CD1c-positive myeloid dendritic cell (primary cell): ENCODE results near the gene DNAJB5.

ENCODE experiments used
- DNase-seq: peaks from one replicate; pipeline ENCODE4 v3.0.0-alpha.2; 2016; ENCODE audit errors: extremely low spot score

Gene DNAJB5

GRCh38 chr9:34984049-34984448 is 5.5 kb upstream of the DNAJB5 start:
- peak; percentile 21 for DNase-seq

- DNase-seq, result peak; percentile 69
These were observed 4.1 kb upstream of the DNAJB5 start for GRCh38 chr9:34985311-34985899.

GRCh38 chr9:34986540-34987047 is 3.0 kb upstream of the DNAJB5 start:
- DNase-seq, result peak; percentile 98

- DNase-seq, result peak; percentile 24
These were observed 2.2 kb upstream of the DNAJB5 start for GRCh38 chr9:34987160-34987901.

GRCh38 chr9:34988218-34989002 is 1.1 kb upstream of the DNAJB5 start:
- peak; percentile 77 for DNase-seq

- peak; percentile 70 for DNase-seq
These were observed 546 bp downstream of the DNAJB5 start for GRCh38 chr9:34989946-34990635.

GRCh38 chr9:34990908-34991606 is 1.5 kb downstream of the DNAJB5 start:
- DNase-seq, result no peak

GRCh38 chr9:34991607-34992375 is 2.2 kb downstream of the DNAJB5 start:
- DNase-seq, result no peak

GRCh38 chr9:34992376-34992951 is 2.9 kb downstream of the DNAJB5 start:
- DNase-seq, result peak; percentile 84

- peak; percentile 85 for DNase-seq
These were observed 4.1 kb downstream of the DNAJB5 start for GRCh38 chr9:34993502-34994259.

- peak; percentile 28 for DNase-seq
These were observed 4.8 kb downstream of the DNAJB5 start for GRCh38 chr9:34994260-34994899.

- no peak for DNase-seq
These were observed 5.5 kb downstream of the DNAJB5 start for GRCh38 chr9:34994900-34995669.

GRCh38 chr9:34995670-34996060 is 6.1 kb downstream of the DNAJB5 start:
- peak; percentile 5 for DNase-seq

GRCh38 chr9:34996181-34996904 is 6.8 kb downstream of the DNAJB5 start:
- DNase-seq, result no peak

- no peak for DNase-seq
These were observed 7.3 kb downstream of the DNAJB5 start for GRCh38 chr9:34996905-34997279.

GRCh38 chr9:34997379-34997781 is 7.8 kb downstream of the DNAJB5 start:
- no peak for DNase-seq

- DNase-seq, result no peak
These were observed 8.7 kb downstream of the DNAJB5 start for GRCh38 chr9:34998266-34998665.
